GM19397 (cell line): ENCODE measurements around the gene CATSPER2.
A peak's percentile ranks its signal among the peaks of the same experiment; 100 is the strongest.
"Not testable (repeated sequence)": the region's sequence is repeated elsewhere in the genome, so short reads cannot be mapped to it uniquely, and the experiment has no call there.

Source experiments
- ATAC-seq: cut with Tn5 transposase; IDR thresholded peaks from one replicate; pipeline ENCODE4 v1.9.1; 2021; ENCODE audit warnings: mild to moderate bottlenecking, moderate library complexity; ENCODE audit not compliant: unreplicated experiment

CATSPER2 gene

DNA sequence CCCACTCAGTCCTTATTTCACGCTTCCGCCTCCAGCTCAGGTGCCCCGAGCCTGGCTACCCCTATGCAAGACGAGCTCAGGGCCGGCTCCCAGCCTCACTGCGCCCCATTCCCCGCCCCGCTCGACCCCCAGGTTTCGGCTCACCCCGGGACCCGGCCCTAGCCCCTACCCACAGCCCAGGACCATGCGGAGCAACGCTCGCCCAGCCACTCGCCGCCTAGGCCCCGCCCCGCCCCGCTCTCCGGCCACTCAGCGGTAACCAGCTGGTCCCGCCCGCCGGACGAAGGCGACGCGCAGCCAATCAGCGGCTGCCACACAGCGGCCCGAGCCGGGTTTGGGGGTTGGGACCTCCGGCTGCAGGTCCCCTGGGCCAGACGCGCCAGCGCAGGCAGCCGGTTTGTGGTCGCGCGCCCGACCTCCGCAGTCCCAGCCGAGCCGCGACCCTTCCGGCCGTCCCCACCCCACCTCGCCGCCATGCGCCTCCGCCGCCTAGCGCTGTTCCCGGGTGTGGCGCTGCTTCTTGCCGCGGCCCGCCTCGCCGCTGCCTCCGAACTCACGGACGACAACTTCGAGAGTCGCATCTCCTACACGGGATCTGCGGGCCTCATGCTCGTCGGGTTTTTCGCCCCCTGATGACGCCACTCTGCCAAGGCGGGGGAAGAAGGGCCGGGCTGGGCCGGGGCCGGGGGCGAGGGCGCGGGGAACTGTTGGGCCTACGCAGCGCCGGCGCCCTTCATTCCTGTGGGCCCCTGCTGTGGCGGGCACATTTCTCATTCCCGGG lies at the start of gene CATSPER2:
CATSPER2 (minus strand) TSS at position 196 of the 781 bp plus-strand sequence. CDS start 783 bp downstream, outside the sequence.
- no peak for ATAC-seq

DNA sequence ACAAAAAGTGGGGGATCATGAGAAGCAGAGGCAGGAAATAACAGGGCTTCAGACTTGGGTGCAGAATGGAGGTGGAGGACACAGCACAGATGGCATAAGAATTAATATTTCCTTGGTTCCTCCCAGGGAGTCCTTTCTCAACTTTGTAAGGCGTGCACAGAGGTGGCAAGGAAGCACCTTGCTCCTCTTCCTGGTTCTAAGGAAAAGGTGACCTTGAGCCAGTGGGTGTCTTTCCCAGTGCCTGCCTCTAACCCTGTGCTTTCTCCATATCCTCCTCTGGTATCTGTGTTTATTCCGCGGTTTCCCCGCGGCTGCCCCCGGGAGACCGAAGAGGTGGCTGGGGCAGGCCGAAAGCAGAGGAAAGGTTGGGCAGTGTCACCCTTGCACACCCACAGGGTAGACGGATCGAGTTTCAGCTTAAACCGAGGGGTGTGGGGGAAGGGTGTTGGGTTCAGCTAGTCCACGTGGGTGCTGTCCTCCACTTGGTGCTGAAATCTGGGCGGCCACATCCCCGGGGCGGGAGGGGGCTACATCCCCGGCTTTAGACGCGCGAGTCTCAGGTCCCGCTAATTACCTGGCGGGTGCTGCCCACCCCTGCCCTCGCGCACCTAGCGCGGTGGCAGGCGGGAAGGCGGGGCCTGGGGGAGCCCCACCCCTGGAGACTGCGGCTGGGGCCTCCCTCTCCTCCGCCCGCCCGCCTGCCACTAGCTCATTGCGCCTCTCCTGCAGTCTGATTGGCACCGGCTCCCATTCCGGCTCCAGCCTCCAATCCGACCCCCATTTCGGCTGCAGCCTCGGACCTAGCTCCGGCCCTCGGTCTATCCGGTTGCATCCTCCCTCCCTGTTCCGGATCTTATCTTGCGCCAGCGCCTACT lies 44.7 kb upstream of the CATSPER2 start, which contains the start of gene CKMT1A:
CKMT1A (plus strand) TSS at position 712 of the 875 bp plus-strand sequence. CDS start 192 bp downstream, outside the sequence.
- not testable (repeated sequence) for ATAC-seq

DNA sequence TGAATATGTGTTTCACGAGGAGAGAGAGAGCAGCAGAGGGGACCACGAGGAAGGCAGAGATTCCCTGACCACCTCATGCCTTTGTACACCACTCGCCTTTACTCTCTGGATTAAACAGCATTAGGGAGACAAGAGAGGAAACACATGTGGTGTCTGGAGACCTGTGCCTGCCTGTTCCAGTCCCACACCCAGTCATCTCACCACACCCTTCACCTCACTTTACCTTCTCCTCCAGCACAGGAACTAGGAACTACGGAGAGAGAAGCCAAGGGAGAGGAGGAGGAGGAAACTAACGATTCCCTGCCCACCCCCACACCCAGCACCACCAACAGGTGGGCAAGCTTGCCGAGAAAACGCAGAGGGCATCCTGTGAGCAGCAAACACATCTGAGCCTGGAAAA lies 44.0 kb upstream of the CATSPER2 start:
- ATAC-seq: not testable (repeated sequence)

DNA sequence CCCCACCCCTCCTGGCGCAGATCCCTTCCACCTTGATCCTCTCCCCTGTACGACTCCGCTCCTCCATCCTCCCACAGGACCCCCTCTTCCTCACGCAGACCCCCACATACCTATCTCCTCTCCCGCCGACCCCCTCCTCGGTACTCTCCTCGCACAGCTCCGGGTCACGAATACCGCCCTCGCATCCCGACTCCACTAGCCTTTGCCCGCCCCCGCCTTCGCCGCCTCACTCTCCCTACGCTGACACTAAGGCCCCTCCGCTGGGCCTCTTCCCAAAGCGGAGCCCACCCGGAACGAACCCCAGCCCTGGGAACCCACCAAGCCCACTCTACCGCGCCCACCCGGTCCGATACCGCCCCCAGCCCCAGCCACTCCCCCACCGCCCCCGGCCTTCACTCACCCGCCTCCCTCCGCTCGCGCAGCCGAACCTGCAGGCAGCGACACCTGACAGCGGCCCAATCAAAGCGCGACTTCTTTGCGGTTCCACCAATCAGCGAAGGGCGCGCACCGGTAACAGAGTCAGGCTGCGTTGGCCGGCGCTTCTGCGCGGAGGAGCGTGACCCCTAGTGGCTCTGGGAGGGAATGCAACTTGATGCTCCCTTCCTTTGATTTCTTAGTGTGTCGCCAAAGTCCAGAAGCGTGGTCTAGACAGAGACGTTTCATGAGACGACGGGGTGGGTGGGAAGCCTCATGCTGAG lies 41.1 kb upstream of the CATSPER2 start:
- peak; percentile 94 for ATAC-seq

DNA sequence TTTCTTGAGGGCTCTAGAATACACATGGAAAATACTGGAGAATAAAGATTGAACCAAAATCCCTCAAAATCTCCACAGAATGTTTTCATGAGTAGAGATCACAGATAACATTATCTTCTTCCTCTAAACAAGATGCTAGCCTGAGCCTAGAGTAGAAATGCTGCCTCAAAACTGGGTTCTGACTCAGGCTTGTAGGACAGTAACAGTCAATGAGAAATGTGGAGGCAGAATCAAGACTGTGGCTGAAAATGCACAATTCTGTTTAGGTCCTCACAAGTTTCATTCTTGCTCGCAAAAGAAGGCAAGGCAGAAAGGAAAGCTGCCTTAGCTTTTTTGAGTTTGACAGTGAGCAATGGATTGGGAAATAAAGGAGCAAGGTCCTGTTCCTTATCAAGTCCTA lies 25.5 kb upstream of the CATSPER2 start:
- ATAC-seq: not testable (repeated sequence)

DNA sequence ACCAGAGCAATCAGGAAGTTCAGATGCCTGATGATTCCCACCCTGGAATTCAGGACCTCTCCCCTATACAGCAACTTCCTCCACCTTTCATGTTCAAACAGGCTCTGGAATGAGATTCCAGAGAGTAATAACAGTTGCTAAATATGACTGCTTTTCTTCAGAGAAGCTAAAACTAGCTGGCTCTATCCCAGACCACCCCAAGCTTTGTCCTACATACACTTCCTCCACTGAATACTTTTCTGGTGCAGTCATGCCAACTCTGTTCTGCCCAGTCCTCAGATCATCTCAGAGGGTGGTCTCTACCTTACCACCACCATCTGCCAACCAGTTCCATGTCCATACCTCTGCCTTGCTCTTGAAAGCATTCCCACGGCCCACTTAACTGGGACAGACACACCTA lies 17.5 kb upstream of the CATSPER2 start:
- not testable (repeated sequence) for ATAC-seq

DNA sequence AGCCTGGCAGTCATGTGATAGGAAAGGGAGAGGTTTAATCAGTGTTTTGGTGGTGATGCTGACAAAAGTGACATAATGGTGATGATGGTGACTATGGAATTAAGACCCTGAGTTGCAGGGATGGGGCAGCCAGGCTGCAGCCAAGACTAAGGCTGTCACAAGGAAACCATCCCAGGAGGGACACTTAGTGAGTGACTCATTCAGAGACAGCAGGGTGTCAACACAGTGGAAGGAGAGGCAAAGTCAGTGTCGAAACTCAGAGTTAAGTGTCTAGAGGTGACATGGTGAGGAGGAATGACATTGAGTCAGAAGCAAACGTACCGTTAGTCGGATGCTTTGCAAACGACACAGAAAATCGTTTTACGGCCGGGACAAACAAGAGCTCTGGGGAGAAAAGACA lies 14.7 kb upstream of the CATSPER2 start:
- ATAC-seq: not testable (repeated sequence)

DNA sequence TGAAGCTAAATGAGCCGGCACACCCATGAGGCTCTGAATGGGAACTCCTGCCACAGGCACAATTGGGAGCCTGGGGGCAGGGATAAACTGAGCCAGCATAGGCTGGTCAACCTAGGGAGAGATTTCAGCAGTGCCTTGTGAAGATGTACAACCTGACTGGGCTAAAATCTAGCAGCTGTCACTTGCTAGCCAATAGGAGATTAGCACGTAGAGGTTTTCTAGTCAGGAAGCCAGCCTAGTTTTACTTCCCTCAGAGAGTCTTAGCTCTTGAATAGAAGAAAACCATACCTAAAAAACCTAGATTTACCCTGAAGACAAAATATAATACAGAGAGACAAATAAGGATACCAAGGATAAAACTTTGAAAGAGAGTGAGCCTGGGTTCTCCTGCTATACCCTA lies 13.6 kb upstream of the CATSPER2 start:
- not testable (repeated sequence) for ATAC-seq

DNA sequence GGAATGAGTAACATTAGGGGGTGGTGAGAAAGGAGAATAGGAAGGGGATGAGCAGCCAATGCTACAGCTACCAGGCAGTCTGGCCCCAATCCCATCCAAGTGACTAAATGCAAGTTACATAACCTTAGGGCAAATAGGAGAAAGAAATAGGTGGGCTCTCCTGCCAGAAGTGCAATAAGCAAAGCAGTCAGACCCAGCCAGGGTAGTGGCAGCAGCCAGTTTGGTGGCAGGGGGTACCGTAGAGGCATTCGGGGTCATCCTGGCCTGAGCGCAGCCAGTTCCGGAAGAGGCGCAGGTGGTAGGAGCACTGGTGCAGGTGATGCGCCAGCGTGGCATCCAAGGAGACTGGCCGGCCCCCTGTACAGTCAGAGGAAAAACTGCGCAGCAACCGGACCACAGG lies 11.1 kb upstream of the CATSPER2 start:
- not testable (repeated sequence) for ATAC-seq

DNA sequence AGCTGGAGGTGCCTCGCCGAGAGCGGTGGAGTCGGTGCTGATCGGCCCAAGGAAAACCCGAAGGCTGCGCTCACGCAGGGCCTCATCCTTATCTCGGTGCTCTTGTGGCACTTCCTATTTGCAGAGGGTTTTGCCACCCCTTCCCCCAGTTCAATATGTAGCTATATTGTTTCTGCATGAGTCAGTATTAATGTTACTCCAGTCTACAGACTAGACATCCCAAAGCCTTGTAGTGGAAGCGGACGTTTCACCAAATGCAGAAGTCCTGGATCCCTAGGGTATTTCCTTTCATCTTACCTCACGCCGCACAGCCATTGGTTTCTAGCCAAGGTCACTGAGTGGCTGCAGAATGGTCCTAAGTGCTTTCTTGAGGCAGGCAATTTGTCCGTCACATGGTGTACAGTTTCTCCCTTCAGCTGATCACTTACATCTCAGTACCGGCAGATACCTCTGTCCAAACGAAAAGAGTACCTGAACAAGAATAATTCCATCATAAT lies 834 bp upstream of the CATSPER2 start:
- not testable (repeated sequence) for ATAC-seq

DNA sequence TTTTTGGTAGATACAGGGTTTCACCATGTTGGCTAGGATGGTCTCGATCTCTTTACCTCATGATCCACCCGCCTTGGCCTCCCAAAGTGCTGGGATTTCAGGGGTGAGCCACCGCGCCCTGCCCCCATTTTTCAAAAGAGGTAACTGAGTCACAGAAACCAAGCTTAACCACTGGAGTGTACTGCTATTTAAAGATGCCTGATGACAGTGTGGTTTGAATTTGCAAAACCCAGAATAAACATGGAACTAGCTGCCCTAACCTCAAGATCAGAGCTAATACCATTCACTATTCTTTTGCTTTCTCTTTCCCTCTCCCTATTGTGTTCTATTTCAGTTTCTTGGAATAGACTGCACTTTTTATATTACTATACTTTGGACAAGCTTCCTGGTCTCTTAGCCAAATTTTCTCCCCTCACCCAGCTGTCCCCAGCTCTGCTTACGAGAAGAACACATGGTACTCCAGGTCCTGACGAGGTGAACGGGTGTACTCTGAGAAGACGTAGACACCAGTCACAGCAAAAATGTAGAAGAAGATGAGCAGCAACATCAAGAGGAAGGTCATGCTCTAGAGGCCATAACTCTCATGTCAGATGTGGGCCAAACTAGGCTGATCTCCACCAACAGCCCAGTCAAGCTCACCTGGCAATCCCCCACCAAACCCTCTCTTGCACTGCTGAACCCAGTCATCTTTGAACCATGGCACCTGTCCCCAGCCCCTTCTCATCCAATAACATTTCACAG lies 10.0 kb downstream of the CATSPER2 start:
- ATAC-seq: not testable (repeated sequence)

DNA sequence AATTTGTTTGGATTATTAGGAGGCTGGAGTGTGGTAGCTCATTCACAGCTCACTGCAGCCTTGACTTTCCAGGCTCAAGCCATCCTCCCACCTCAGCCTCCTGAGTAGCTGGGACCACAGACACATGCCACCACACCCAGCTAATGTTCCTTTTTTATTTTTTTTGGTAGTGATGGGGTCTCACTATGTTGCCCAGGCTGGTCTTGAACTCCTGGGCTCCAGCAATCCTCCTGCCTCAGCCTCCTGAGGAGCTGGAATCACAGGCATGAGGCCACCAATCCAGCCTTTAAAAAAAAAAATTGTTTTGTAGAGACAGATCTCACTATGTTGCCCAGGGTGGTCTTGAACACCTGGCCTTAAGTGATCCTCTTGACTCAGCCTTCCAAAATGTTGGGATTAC lies 21.7 kb downstream of the CATSPER2 start:
- not testable (repeated sequence) for ATAC-seq

DNA sequence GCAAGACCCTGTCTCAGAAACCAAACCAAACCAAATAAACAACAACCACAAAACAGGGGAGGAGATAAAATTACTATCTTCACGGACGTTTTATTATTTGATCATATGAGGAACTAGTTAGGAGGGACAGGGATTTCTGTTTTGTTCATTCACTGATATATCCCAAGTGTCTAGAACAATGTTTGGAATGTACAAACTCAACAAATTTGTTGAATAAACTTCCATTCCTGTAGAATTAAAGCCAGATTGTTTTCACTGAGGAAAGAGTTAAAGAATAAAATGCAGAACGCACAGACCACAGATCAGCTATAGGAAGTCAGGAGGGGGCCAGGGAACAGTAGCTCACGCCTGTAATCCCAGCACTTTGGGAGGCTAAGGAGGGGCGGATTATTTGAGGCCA lies 23.5 kb downstream of the CATSPER2 start:
- ATAC-seq: no peak

DNA sequence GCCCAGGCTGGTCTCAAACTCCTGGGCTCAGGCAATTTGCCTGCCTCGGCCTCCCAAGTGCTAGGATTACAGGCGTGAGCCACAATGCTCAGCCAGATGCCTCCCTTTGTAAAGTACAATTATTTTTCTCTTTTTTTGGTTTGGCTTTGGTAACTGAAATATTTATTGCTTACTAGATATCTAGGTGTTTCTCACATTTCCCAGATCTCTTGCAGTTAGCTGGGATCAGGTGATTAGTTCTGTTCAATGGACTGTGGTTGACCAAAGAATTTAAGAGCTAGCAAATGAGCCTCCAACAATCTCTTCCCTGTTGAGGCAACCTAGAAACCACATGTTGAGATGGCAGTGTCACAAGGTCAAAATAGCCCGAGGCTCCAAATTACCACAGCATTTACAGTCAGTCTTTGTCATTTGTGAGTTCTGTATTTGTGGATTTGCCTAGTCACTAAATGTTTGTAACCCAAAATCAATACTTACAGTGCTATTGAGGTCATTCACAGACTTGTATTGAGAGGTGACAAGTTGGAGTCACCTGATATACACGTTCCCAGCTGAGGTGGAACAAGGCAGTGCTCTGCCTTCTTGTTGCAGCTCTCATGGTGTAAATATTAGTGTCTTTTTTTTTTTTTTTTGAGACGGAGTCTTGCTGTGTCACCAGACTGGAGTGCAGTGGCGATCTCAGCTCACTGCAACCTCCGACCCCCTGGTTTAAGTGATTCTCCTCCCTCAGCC lies 26.4 kb downstream of the CATSPER2 start:
- ATAC-seq: not testable (repeated sequence)

DNA sequence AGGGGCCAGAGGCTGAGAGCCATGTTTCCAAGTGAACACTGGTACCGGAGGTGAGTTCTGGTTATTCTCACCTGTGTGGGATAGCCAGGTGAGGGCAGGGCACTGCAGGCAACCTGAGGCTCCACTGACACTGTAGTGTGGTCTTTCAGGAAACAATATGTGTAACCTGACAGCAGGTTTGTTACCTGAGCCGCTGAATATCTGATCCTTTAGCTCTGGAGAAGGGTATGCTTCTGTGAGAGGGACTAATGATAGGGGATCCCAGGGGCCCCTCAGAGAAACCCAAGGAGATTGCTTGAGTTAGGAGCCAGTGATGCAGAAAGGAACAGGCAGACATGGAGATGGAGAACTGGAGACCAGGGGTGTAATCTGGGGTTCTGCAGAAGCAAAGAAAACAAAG lies 29.9 kb downstream of the CATSPER2 start, which contains the start of gene STRC:
STRC (minus strand) TSS at position 101 of the 400 bp plus-strand sequence; CDS start at position 23, 78 bp downstream.
- ATAC-seq: not testable (repeated sequence)

DNA sequence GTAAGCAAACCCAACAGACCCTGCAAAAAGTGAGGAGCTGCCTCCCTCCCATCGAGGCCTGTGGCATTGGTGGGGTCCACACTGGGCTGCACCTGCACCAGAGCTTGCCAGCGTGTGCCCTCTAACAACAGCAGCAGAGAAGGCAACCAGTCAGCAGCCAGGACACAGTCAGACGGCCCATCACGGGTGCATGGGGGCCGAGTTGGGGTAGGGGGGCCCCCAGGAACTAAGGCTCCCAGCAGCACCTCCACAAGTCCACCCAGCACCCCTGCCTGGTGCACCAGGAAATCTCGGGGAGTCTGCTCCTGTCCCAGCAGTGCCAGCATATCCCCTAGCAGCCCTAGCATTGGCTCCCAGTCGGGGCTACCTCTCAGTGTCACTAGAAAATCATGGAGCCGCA lies 30.9 kb downstream of the CATSPER2 start:
- ATAC-seq: not testable (repeated sequence)

DNA sequence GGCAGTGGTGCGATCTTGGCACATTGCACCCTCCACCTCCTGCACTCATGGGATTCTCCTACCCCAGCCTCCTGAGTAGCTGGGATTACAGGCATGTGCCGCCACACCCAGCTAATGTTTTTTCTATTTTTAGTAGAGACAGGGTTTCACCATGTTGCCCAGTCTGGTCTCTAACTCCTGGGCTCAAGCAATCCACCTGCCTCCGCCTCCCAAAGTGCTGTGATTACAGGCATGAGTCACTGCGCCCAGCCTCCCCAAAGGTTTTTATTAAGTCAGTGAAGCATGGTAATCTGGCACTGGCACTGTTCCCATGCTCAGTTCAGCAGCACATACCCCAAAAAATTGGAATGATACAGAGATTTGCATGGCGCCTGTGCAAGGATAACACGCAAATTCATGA lies 46.4 kb downstream of the CATSPER2 start:
- ATAC-seq: not testable (repeated sequence)

DNA sequence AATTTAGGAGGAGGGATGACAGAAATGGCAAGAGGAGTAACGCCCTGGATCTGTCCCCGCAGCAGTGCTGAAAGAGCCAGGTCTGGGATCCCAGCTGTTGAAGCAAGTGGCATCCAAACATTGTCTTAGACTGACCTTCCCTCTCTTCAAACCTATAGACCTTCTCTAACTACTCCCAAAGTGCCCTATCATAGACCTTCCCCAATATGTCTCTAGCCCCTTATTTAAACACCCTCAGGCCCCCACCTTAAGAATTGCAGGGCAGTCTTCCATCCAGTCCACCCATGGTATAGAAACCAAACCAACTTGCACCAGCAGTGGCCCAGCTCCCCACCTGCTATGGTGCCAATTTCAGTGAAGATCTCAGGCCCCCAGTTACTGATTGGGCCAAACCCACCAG lies 48.4 kb downstream of the CATSPER2 start:
- ATAC-seq: not testable (repeated sequence)

DNA sequence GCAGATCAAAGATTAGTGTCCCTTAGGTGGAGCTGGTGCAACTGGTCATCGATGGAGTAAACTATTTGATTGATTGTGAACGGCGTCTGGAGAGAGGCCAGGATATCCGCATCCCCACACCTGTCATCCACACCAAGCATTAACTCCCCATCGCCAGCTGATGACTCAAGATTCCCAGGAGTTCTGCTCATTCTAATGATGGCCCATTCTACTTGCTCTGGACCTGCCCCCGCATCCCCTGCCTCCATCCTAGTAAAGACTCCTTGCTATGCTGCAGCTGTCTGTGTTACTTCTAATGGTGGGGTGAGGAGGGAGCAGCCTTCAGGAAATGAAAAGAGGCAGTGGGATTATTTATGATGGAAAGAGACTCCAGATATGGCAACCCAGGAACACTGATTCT lies 49.5 kb downstream of the CATSPER2 start:
- ATAC-seq: not testable (repeated sequence)
